GM21447 (cell line): ENCODE results near the gene RNPEP.
"Not testable (repeated sequence)": the region's sequence is repeated elsewhere in the genome, so short reads cannot be mapped to it uniquely, and the experiment has no call there.

Experiments used
- ATAC-seq: cut with Tn5 transposase; IDR thresholded peaks from one replicate; pipeline ENCODE4 v1.9.1; 2021; ENCODE audit not compliant: unreplicated experiment

RNPEP gene

DNA sequence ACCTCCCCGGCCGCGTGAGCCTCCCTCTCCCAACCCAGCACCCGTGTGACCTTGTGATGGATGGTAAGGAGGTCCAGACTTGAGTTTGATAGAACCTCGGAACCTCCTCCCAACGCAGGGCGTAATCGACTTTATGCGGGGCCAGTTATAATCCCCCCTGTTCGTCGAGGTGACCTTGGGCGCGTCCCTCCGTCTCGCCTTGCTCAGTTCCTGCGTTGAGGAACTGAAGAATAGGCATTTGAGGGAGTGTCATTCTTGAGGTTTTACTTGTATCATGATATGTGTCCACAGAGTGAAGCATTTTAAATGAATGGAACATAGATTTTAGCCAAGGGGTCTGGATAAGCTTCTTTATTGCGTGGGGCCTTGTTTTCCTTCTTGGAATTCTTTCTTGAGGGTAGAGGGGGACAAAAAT lies 26.7 kb upstream of the RNPEP start:
- peak; percentile 35 for ATAC-seq

DNA sequence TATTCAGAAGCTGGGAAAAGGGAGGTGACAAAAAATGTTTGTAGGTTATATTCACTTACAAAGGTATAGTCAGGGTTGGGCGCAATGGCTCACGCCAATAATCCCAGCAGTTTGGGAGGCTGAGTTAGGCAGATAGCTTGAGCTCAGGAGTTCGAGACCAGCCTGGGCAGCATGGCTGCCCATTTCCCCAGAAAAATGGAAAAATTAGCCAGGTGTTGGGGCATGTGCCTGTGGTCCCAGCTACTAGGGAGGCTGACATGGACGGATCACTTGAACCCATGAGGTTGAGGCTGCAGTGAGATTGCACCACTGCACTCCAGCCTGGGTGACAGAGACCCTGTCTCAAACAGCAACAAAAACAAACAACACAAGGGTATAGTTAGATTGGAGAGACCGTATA lies 24.1 kb upstream of the RNPEP start:
- ATAC-seq: no peak

DNA sequence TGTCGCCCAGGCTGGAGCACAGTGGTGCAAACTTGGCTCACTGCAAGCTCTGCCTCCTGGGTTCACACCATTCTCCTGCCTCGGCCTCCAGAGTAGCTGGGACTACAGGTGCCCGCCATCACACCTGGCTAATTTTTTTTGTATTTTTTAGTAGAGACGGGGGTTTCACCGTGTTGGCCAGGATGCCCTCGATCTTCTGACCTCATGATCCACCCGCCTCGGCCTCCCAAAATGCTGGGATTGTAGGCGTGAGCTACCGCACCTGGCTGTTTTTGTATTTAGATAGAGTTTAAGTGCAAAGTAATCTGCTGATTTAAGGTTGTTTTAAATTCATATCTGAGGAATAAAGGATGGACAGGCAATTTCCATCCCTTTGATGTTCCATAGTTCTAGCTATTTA lies 20.1 kb upstream of the RNPEP start:
- not testable (repeated sequence) for ATAC-seq

DNA sequence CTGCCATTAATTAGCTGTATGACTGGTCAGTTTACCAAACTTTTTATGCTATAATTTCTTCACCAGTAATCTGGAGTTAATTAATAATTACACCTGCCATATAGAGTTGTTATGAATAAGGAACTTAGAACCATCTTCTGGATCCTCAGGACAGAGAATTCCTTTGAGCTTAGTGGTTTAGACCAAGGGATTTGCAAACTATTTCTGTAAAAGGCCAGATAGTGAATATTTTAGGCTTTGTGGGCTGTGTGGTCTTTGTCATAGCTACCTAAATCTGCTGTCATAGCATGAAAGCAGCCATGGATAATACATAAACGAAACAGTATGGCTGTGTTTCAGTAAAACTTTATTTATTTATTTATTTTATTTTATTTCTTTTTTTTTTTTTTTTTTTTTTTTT lies 18.2 kb upstream of the RNPEP start:
- no peak for ATAC-seq

DNA sequence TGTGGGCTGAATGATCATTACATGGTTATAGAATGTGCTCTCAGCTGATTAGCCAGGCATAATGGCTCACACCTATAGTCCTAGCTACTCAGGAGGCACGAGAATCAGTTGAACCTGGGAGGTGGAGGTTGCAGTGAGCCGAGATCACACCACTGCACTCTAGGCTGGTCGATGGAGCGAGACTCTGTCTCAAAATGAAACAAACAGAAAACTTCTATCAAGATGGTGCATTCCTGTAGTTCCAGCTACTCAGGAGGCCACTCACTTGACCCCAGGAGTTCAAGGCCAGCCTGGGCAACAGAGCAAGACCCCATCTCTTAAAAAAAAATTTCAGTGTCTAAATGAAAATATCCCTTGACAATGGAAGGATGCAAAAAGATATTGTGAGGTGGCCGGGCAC lies 16.3 kb upstream of the RNPEP start:
- ATAC-seq: no peak

DNA sequence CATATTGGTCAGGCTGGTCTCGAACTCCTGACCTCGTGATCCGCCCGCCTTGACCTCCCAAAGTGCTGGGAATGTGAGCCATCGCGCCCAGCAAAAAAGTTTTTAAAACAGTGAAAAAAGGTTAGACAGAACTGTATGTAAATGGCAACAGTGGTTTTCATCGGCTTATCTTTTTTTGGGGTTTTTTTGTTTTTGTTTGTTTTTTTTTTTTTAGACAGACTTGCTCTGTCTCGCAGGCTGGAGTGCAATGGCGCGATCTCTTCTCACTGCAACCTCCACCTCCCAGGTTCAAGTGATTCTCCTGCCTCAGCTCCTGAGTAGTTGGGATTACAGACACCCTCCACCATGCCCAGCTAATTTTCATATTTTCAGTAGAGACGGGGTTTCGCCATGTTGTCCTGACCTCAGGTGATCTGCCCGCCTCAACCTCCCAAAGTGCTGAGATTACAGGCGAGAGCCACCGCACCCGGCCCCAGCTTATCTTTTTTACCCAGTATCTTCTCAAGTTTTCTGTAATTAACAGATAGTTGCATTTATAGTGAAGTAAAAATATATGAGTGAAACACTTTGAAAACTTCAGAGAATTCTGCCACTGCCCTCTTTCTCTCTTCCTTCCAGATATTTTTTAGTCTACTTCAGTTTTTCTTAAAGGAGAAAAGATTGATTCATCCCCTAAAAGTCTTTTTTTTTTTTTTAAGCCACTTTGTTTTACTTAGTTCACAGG lies 14.1 kb upstream of the RNPEP start:
- ATAC-seq: no peak

DNA sequence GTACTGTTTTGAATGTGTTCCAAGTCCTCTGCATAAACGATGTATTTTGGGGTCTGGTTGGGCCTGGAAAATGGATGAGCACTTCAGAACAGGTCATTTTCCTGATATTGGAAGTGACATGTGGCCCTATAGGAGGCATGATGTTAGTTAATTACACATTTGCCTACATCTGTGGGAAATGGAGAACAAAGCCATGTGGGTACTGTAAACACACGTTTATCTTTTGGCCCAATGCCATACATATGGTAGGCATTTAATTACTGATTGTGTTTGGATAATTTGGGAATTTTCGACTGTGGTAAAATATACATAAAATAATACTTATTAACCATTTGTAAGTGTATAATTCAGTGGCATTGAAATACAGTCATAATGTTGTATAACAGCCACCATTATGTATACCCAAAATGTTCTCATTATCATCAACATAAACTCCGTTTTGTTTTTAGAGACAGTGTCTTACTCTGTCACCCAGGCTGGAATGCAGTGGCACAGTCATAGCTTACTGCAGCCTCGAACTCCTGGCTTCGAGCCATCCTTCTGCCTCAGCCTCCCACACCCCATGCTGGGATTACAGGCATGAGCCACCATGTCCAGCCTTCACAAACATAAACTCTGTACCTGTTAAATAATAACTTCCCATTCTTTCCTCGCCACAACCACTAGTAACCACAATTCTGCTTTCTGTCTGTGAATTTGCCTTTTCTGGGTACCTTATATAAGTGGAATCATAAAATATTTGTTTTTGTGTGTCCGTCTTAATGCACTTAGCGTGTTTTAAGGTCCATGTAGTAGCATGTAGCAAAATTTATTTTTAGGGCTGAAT lies 11.9 kb upstream of the RNPEP start:
- ATAC-seq: no peak

DNA sequence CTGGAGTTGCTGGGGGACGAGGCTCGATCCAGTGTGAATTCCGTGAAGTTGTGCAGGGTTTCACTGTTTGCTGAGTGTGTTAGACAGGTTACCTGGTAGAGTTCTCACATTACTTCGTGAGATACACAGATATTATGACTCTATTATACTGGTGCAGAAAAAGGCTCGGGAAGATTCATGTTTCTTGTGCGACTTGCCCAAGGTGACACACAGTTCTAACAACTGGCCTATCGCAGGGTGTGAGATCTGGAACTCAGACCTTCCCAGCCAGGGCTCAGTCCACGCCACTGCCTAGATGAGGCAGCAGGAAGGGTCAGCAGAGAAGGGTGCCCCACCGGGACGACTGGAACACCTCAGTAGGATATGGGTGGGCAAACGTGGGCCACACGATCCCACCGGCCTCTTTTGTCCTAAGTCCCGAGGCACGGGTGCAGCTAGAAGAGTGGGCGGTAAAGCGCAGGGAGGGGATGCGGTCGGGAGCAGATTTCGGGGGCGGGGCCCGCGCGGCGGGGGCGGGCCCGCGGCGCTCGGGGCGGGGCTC lies 296 bp upstream of the RNPEP start:
- no peak for ATAC-seq

DNA sequence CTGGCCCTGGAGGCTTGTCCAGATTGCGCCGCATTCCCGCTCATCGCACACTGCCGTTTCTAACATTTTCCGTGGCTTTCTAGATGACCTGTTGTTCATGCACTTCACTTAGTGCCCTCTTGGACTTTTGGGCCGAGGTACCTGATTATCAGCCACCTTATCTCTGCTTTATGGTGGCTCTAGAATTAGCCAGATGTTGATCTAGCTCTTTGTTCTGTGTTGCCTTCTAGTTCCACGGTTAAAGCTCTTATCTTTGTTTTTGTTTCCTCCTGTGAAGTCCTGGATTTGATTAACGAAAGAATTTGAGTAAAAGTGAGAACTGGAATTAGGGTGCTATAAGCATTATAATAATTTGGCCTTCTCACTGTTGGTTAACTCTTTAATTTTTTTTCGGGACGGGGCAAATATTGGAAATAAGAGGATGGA lies 945 bp downstream of the RNPEP start:
- ATAC-seq: no peak

DNA sequence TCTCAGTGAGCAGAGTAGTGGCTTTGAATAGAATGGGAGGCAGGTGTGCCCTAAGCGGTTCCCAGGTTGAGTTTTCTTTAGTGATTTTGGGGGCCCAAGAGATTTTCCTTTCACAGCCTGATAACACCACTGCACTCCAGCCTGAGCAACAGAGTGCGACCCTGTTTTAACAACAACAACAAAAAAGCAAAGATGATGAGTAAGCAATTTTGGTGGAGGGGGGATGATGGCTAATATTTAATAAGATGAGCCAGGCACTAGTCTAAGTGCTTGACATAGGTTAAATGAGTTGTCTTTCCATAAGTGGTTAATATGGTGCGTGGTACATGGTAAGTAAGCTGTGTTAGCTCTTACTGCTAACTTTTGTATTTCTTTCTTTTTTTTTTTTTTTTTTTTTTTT lies 2.0 kb downstream of the RNPEP start:
- ATAC-seq: no peak

DNA sequence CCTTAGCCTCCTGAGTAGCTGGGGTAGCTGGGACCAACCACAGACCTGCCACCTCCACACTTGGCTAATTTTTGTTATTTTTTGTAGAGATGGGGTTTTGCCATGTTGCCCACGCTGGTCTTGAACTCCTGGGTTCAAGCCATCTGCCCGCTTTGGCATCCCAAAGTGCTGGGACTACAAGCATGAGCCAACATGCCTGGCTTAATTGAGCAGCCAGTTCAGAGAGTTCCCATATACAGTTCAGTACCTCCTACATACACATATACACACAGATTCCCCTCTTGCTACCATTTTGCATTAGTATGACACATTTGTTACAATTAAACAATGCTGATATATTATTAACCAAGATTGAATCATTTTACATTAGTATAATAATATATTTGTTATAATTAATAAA lies 2.9 kb downstream of the RNPEP start:
- no peak for ATAC-seq

DNA sequence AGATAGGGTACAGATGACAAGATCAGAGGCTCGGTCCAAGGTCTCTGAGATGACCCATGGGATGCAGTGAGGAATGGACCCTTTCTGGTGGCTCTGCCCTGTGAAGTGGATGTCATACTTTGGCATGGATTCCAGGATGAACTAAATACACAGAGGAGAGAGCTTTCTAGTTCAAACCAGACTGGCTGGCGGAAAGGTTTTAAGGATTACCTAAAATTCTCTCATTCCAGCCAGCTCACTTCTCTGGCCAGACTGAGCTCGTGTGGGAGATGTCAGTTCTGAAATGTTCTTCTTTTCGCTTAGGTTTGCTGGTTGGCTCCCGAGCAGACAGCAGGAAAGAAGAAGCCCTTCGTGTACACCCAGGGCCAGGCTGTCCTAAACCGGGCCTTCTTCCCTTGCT lies 6.2 kb downstream of the RNPEP start:
- no peak for ATAC-seq

DNA sequence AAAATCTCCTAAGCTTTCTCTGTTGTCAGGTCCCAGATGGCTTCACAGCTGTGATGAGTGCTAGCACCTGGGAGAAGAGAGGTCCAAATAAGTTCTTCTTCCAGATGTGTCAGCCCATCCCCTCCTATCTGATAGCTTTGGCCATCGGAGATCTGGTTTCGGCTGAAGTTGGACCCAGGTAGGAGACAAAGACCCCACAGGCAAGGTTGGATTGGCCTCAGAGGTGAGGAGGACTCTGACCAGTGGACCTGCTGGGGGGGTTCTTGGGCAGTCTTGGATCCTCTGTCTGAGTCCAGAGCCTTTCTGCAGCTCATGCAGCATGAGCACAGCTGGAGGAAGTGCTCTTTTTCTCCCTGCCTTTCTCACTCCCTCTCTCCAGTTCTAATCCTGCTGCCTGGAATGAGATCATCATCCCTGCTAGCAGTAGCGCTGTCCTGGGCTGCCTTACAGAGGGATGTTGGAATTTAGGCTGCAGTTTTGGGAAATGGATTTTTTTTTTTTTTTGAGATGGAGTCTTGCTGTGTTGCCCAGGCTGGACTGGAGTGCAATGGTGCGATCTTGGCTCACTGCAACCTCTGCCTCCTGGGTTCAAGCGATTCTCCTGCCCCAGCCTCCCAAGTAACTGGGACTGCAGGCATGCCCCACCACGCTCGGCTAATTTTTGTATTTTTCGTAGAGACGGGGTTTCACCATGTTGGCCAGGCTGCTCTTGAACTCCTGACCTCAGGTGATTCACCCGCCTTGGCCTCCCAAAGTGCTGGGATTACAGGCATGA lies 7.1 kb downstream of the RNPEP start:
- ATAC-seq: no peak

DNA sequence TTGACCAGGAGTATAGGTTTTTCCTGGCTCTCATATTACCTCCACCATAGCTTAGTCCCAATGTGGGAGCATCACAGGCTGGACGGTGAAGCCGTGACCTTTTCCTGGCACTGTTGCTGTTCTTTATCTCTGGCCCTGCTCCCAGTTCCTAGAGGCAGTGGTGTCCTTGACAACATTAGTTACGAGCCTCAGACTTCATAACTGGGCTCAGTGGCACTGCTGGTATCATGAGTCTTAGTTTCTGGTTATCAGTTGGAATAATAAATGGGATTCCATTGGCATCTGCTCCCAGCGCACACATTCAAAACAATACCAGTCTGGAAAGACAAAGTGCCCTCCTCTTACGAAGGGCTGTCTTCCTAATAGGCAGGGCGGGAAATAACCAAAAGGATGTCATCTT lies 8.0 kb downstream of the RNPEP start:
- ATAC-seq: no peak

DNA sequence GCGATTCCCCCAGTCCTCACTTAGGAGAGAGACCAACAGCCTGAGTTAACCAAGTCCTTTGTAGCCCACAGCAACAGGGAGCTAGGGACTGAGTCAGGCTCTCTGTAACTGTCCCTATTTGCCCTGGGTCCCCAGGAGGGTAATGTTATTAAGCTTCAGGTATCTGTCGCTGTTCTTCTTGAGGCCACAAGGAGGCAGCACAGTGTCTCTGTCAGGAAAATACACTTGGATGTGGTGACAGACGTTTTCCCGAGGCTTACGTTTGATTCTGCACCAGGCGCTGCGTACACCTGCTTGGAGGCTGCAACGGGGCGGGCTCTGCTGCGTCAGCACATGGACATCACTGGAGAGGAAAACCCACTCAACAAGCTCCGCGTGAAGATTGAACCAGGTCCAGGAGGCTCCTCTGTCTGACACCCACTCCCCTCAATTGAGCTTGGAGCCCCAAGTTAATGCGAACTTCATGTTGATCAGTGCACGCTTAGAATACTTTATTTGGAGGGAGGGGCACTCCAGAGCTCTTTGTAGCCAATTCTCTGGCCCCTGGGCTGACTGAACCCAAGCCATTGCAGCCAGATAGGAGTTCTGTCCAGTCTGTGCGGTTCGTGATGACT lies 17.3 kb downstream of the RNPEP start:
- no peak for ATAC-seq

DNA sequence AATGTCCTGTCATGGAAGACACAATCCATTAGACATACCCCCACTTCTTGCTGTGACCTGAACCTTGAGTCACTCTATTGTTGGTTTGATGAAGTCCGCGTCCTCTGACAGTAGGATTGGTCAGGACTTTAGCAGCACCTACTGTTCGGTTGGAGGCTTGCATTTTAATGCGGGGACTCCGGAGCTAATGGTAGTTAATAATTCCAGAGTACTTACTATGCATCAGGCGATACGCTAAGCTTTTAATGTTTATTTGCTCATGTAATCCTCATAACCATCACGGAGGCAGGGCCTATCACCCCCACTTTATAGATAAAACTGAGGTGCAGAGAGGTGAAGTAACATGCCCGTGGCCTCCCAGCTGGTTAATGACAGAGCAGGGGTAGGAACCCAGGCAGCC lies 20.1 kb downstream of the RNPEP start:
- ATAC-seq: no peak

DNA sequence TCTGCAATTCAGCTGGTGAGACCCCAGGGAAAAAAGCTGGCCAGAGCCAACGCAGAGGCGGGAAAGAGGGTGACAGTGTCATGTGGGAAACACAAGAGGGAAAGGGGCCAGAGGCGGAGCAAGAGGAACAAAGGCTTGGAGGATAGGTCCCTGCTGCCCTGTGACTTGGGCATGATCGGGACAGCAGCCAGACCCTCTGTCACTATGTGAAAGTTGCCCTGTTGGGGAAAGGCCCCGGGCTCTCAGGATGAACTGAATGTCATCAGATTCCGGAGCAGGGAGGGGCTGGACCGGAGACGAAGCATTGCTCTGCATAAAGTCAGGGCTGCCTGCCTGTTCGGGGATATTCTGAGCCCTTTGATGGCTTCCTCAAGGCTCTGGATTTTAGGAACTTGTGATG lies 22.3 kb downstream of the RNPEP start:
- no peak for ATAC-seq

DNA sequence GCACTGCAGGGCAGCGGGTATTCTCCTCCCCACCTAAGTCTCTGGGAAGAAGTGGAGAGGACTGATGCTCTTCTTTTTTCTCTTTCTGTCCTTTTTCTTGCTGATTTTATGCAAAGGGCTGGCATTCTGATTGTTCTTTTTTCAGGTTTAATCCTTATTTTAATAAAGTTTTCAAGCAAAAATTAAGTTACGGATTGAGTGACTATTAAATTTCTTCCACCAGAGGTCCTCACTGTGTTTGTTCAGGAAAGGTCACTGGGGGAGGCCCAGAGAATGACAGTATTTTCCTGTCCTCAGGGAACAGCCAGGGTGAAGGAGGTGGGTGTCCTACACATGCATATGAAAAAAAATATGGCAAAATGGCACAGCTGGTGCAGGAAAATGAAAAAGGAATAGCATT lies 23.5 kb downstream of the RNPEP start:
- no peak for ATAC-seq

DNA sequence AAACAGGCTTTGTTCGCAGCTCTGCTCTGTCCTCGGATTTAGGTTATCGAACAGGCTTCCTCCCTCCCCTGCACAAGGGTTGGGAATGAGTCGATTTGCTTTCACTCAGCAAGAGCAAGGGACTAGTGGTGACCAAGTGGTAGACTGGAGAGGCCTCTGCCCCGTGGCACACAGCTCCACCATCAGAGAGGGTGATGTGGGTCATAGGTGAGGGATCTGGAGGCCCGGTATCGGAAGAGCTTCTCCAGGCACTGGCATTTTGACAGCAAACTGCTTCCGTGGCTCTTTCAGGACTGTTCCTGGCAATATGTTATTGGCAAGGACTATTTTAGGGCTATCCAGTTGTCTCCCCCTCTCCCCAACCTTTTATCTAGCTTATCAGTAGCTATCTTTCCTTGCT lies 24.9 kb downstream of the RNPEP start:
- no peak for ATAC-seq

DNA sequence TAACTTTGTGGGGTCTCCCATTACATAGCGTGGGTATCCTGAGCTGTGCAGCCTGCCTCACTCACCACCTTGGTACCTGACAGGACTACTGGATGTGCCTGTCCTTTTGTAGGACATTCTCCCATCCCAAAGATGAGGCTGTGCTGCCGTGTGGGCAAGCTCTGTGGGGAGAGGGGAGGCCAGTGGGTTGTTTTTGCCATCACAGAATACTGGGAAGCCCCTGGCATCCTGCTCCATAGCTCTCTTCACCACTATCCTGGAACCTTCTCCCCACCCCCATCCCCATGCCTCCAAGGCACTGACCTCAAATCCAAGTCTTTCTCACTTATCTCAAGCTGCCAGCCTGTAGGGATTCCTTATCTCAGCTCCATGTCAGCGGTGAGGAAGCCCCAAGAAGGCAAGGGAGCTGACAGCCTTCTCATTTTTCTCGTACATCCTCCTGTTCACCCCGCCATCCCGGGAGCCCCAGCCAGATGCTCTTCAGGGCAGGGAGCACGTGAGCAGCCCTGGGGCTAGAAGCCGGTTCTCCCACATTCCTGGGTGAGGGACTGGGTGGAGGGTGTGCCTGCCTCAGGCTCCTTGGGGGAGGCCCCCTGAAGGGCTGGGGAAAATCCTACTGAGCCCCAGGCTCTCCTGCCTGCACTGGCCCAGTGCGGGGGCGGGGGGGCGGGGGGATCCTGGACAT lies 25.5 kb downstream of the RNPEP start:
- ATAC-seq: no peak
